Sigmoid colon (tissue), 4 donors: Measurements from ENCODE around the gene MESD.

Source experiments
- CTCF ChIP-seq, 4 experiments: fragments of 450-650 bp in 3 of 4; fragments of 200-600 bp in 1 of 4; IDR thresholded peaks; one replicate each; pipeline ENCODE4 v1.5.1; 2016 to 2019; ENCODE audit warnings: antibody characterized with exemption in 4 of 4, mild to moderate bottlenecking in 3 of 4, moderate library complexity in 2 of 4
- EP300 ChIP-seq, 4 donors: sonication (generic); formaldehyde crosslinking; IDR thresholded peaks; one replicate each; pipeline ENCODE4 v1.6.1; 2017; ENCODE audit warnings: antibody characterized with exemption in 4 of 4

- TF ChIP-seq CTCF (IDR thresholded peaks at IDR 0.05) (no peak), EP300 (IDR thresholded peaks at IDR 0.05) (no peak)
Measured at GRCh38 chr15:80997692-80998091, 8.1 kb upstream of the MESD start.
